HG03159 (cell line): ENCODE data around the gene SLC16A5.

Experiments
- ATAC-seq: cut with Tn5 transposase; IDR thresholded peaks from one replicate; pipeline ENCODE4 v1.9.1; 2021; ENCODE audit warnings: mild to moderate bottlenecking, moderate library complexity; ENCODE audit not compliant: unreplicated experiment

The SLC16A5 gene

GRCh38 chr17:75155191-75155601, 67.4 kb downstream of the SLC16A5 start:
- no peak for ATAC-seq
